Sigmoid colon (tissue), 4 donors: ENCODE data around the gene CACNA1A.

ENCODE experiments used
- CTCF ChIP-seq, 4 experiments: fragments of 450-650 bp in 3 of 4; fragments of 200-600 bp in 1 of 4; IDR thresholded peaks; one replicate each; pipeline ENCODE4 v1.5.1; 2016 to 2019; ENCODE audit warnings: antibody characterized with exemption in 4 of 4, mild to moderate bottlenecking in 3 of 4, moderate library complexity in 2 of 4
- EP300 ChIP-seq, 4 donors: sonication (generic); formaldehyde crosslinking; IDR thresholded peaks; one replicate each; pipeline ENCODE4 v1.6.1; 2017; ENCODE audit warnings: antibody characterized with exemption in 4 of 4
- POLR2A ChIP-seq, 2 donors: fragments of 450-650 bp; IDR thresholded peaks; one replicate each; pipeline ENCODE4 v1.6.1; 2016; ENCODE audit warnings: antibody characterized with exemption in 2 of 2, mild to moderate bottlenecking in 2 of 2, moderate library complexity in 2 of 2
- POLR2AphosphoS5 ChIP-seq, 4 donors: sonication (generic); formaldehyde crosslinking; IDR thresholded peaks; one replicate each; pipeline ENCODE4 v1.6.1; 2017; ENCODE audit warnings: antibody characterized with exemption in 4 of 4

GRCh38 chr19:13270514-13271105 is 235.7 kb downstream of the CACNA1A start:
- no peak for TF ChIP-seq POLR2AphosphoS5 (IDR thresholded peaks at IDR 0.05)
- TF ChIP-seq POLR2A (IDR thresholded peaks at IDR 0.05): no peak
- TF ChIP-seq CTCF (IDR thresholded peaks at IDR 0.05): no peak
- no peak for TF ChIP-seq EP300 (IDR thresholded peaks at IDR 0.05)
